ENCODE results near the gene DAPP1. TPM values are rescaled to one million over a fixed set of nuclear protein-coding genes. Genes with fewer than 3 reads are reported as not detected.

Gene DAPP1
- total and polyA plus RNA-seq, 2 of the 8 experiments (the other 6 are each of a cell fraction or from before 2014, with no cell fraction given) = not detected

DNA sequence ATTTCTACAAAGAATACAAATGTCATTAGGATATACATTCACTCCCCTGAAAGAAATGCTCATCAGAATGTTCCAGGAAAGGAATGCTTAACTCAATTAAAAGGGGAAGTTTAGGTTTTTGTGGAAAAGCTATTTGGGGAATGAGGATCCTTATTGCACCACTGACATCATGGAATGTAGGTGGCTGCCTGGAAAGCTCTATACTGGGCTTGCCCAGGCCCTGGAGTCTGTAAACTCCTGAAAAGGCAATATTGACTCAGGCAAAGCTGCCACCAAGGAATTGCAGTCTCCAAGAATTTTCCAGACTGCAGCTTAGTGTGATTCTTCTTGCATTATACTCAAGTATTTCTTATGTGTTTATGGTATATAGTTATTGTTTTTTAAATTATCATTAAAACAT is 15.7 kb downstream of the DAPP1 start:
- H3K27me3 ChIP-seq (replicated peaks in 1 of 4; ENCODE audit: control insufficient read depth in 3 of 4, extremely low read depth in 1 of 4, insufficient read depth in 3 of 4, low read length in 3 of 4) = no peaks in the 10 kb centered on the region
- H2BK5ac ChIP-seq (ENCODE audit: low read depth, low read length) = no peak overlapping the region
- H3K4me2 ChIP-seq (ENCODE audit: insufficient read depth in 1 of 2, low read depth in 2 of 2, low read length in 2 of 2) = no peak overlapping the region
- TF ChIP-seq TBP (IDR thresholded peaks at IDR 0.05; ENCODE audit: low read depth, low read length) (no peak), SIN3A (conservative IDR thresholded peaks at IDR 0.05 in 1 of 2, IDR thresholded peaks at IDR 0.05 in 1 of 2; ENCODE audit: low read depth in 1 of 2, low read length in 2 of 2) (no peak), RAD21 (IDR thresholded peaks at IDR 0.05 in 1 of 2, conservative IDR thresholded peaks at IDR 0.05 in 1 of 2; ENCODE audit: low read depth in 2 of 2, low read length in 2 of 2) (no peak), CTBP2 (IDR thresholded peaks at IDR 0.05; ENCODE audit: borderline replicate concordance, insufficient read depth, insufficient read length, low read length) (no peak), SRF (IDR thresholded peaks at IDR 0.05; ENCODE audit: low read depth, low read length) (no peak), MAFK (IDR thresholded peaks at IDR 0.05; ENCODE audit: low read depth, low read length) (no peak), GTF2F1 (IDR thresholded peaks at IDR 0.05; ENCODE audit: borderline replicate concordance, low read depth, low read length) (no peak), POLR2AphosphoS5 (IDR thresholded peaks at IDR 0.05; ENCODE audit: low read depth, low read length) (no peak), RNF2 (IDR thresholded peaks at IDR 0.05; ENCODE audit: borderline replicate concordance, low read depth, low read length, missing control alignments, poor library complexity, severe bottlenecking) (no peak), CBX5 (IDR thresholded peaks at IDR 0.05; ENCODE audit: low read depth, low read length) (no peak), POLR2A (IDR thresholded peaks at IDR 0.05; ENCODE audit: control extremely low read depth in 1 of 2, low read depth in 2 of 2, low read length in 2 of 2) (no peak), TEAD4 (IDR thresholded peaks at IDR 0.05; ENCODE audit: low read depth, low read length) (no peak)
- TF ChIP-seq, protein P1, sequence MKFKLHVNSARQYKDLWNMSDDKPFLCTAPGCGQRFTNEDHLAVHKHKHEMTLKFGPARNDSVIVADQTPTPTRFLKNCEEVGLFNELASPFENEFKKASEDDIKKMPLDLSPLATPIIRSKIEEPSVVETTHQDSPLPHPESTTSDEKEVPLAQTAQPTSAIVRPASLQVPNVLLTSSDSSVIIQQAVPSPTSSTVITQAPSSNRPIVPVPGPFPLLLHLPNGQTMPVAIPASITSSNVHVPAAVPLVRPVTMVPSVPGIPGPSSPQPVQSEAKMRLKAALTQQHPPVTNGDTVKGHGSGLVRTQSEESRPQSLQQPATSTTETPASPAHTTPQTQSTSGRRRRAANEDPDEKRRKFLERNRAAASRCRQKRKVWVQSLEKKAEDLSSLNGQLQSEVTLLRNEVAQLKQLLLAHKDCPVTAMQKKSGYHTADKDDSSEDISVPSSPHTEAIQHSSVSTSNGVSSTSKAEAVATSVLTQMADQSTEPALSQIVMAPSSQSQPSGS (IDR thresholded peaks at IDR 0.05; ENCODE audit: low read length) = no peak
- H2BK120ac ChIP-seq (replicated peaks; ENCODE audit: low read depth, low read length) = no peak overlapping the region
- no peak overlapping the region for H2AK5ac ChIP-seq (ENCODE audit: low read depth, low read length)
- H3K79me2 ChIP-seq (ENCODE audit: control insufficient read depth in 1 of 2, insufficient read depth in 2 of 2, low read length in 2 of 2) = no peaks in the 10 kb centered on the region
- ChIA-PET POLR2A (ENCODE audit: partially characterized antibody) (no interaction called here), CTCF (ENCODE audit: partially characterized antibody) (interaction anchor here (1.6 kb wide), 1 partner anchor 20 kb away, joined by 4 read pairs; no protein-coding TSS in a partner anchor)
- H3K4me3 ChIP-seq (ENCODE audit: extremely low read depth in 1 of 4, insufficient read depth in 2 of 4, low read depth in 3 of 4, low read length in 4 of 4) = no peak overlapping the region
- H3K27ac ChIP-seq (ENCODE audit: low read depth, low read length) = no peak overlapping the region
- no peaks in the 10 kb centered on the region for H3K9me3 ChIP-seq (ENCODE audit: insufficient read depth in 2 of 2, low read depth in 1 of 2, low read length in 1 of 2)
- H4K91ac ChIP-seq (replicated peaks; ENCODE audit: insufficient read length, low read length) = no peak overlapping the region
- no peak overlapping the region for H2BK20ac ChIP-seq (ENCODE audit: low read length)
- no peak overlapping the region for H4K5ac ChIP-seq (ENCODE audit: insufficient read length, low read depth, low read length)
- no peaks in the 10 kb centered on the region for H4K20me1 ChIP-seq (replicated peaks in 1 of 2; ENCODE audit: control insufficient read depth in 1 of 2, insufficient read depth in 2 of 2, low read length in 2 of 2)
- H3K4ac ChIP-seq (replicated peaks; ENCODE audit: insufficient read length, low read depth, low read length) = no peak overlapping the region
- no peak overlapping the region for H3K9ac ChIP-seq (replicated peaks in 1 of 4; ENCODE audit: extremely low read depth in 1 of 4, low read depth in 3 of 4, low read length in 3 of 4)
- H3K14ac ChIP-seq (ENCODE audit: insufficient read length) = no peak overlapping the region
- no peaks in the 10 kb centered on the region for H3K23me2 ChIP-seq (ENCODE audit: low read depth, low read length)
- H2BK15ac ChIP-seq (ENCODE audit: low read length) = no peak overlapping the region
- H3K56ac ChIP-seq (replicated peaks; ENCODE audit: insufficient read length, low read depth, low read length) = no peak overlapping the region
- DNase-seq (ENCODE audit: low read depth in 1 of 2, low spot score in 2 of 2) (no peak), FAIRE-seq (no peak)
- no peak overlapping the region for H3K18ac ChIP-seq (ENCODE audit: extremely low read depth, low read length)
- no peak overlapping the region for H2BK12ac ChIP-seq (ENCODE audit: low read depth, low read length)
- no peak overlapping the region for H2AFZ ChIP-seq (ENCODE audit: low read length)
- no peak overlapping the region for H4K8ac ChIP-seq (ENCODE audit: extremely low read depth, insufficient read depth, low read length)
- H3K23ac ChIP-seq (ENCODE audit: insufficient read length) = no peak overlapping the region
- no peaks in the 10 kb centered on the region for H3K36me3 ChIP-seq (ENCODE audit: control insufficient read depth in 2 of 4, insufficient read depth in 4 of 4, low read length in 3 of 4)
- no peaks in the 10 kb centered on the region for H3K4me1 ChIP-seq (replicated peaks in 1 of 4; ENCODE audit: control insufficient read depth in 3 of 4, insufficient read depth in 4 of 4, low read length in 3 of 4)
- no peaks in the 10 kb centered on the region for H3K79me1 ChIP-seq (ENCODE audit: low read depth, low read length)

Measured in H1 (cell line).